Ectodermal cell (in vitro differentiated cells): ENCODE results near the gene CBX4.

Source experiments
- H3K27ac ChIP-seq: 2 replicates; pipeline ENCODE4 v1.7.0; 2013; ENCODE audit warnings: mild to moderate bottlenecking, low read depth, low read length; ENCODE audit not compliant: insufficient read depth, poor library complexity, severe bottlenecking
- H3K27me3 ChIP-seq: 2 replicates; pipeline ENCODE4 v1.7.0; 2013; ENCODE audit warnings: mild to moderate bottlenecking, low read length; ENCODE audit not compliant: insufficient read depth, control insufficient read depth, poor library complexity, severe bottlenecking
- H3K36me3 ChIP-seq: one replicate; pipeline ENCODE4 v1.7.0; 2013; ENCODE audit warnings: low read length; ENCODE audit not compliant: control insufficient read depth, insufficient read depth
- H3K4me1 ChIP-seq: one replicate; pipeline ENCODE4 v1.7.0; 2013; ENCODE audit warnings: low read length; ENCODE audit not compliant: control insufficient read depth, insufficient read depth
- H3K4me3 ChIP-seq: 2 replicates; pipeline ENCODE4 v1.7.0; 2013; ENCODE audit warnings: low read depth, low read length, control low read depth; ENCODE audit not compliant: insufficient read depth
- H3K9me3 ChIP-seq: 2 replicates; pipeline ENCODE4 v1.7.0; 2013; ENCODE audit warnings: mild to moderate bottlenecking, low read length, moderate library complexity; ENCODE audit not compliant: control insufficient read depth
- WGBS, 2 experiments: methylation state at CpG; one replicate each; pipeline ENCODE4 v1.1.7; 2013; ENCODE audit warnings: missing lambda C conversion rate in 2 of 2; 5-methylcytosine and 5-hydroxymethylcytosine counted together

Gene CBX4

GRCh38 chr17:79785017-79785899, 54.0 kb downstream of the CBX4 start:
- 94 to 95% methylated on average over 17 of the region's 17 CpGs for whole genome bisulfite sequencing, 2 experiments
- Histone ChIP-seq H3K36me3 (peaks cover 44% of the 10 kb centered on the region), H3K27me3 (peaks cover 31% of the 10 kb centered on the region), H3K4me3 (no peak overlapping the region), H3K4me1 (peaks cover 25% of the 10 kb centered on the region), H3K27ac (no peak overlapping the region), H3K9me3 (no peaks in the 10 kb centered on the region)

DNA sequence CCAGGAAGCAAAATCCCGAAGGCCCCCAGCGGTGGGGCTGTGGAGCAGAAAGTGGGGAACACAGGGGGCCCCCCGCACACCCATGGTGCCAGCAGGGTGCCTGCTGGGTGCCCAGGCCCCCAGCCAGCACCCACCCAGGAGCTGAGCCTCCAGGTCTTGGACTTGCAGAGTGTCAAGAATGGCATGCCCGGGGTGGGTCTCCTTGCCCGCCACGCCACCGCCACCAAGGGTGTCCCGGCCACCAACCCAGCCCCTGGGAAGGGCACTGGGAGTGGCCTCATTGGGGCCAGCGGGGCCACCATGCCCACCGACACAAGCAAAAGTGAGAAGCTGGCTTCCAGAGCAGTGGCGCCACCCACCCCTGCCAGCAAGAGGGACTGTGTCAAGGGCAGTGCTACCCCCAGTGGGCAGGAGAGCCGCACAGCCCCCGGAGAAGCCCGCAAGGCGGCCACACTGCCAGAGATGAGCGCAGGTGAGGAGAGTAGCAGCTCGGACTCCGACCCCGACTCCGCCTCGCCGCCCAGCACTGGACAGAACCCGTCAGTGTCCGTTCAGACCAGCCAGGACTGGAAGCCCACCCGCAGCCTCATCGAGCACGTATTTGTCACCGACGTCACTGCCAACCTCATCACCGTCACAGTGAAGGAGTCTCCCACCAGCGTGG, 54.8 kb downstream of the CBX4 start:
- H3K4me3 ChIP-seq = no peak overlapping the region
- peaks cover 30% of the 10 kb centered on the region for H3K4me1 ChIP-seq
- 95 to 97% methylated on average over 31 of the region's 31 CpGs for WGBS, 2 experiments
- peaks cover 44% of the 10 kb centered on the region for H3K36me3 ChIP-seq
- H3K27me3 ChIP-seq = peaks cover 23% of the 10 kb centered on the region
- no peak overlapping the region for H3K27ac ChIP-seq
- H3K9me3 ChIP-seq = no peaks in the 10 kb centered on the region

- no peak overlapping the region for H3K27ac ChIP-seq
These were observed 55.3 kb downstream of the CBX4 start for GRCh38 chr17:79783891-79784290.

More at GRCh38 chr17:79783891-79784290, 55.3 kb downstream of the CBX4 start:
- H3K36me3 ChIP-seq = peaks cover 48% of the 10 kb centered on the region
- H3K27me3 ChIP-seq = peaks cover 17% of the 10 kb centered on the region
- no peaks in the 10 kb centered on the region for H3K9me3 ChIP-seq
- 96 to 98% methylated on average over 18 of the region's 18 CpGs for WGBS, 2 experiments
- H3K4me3 ChIP-seq = no peak overlapping the region
- peaks cover 26% of the 10 kb centered on the region for H3K4me1 ChIP-seq
